GM12873 (cell line): ENCODE measurements around the gene UBL7.

Experiments used
- CTCF ChIP-seq: IDR thresholded peaks from 2 replicates; pipeline ENCODE4 v1.5.1; 2012; ENCODE audit warnings: low read depth, mild to moderate bottlenecking, moderate library complexity, low read length, control low read depth; ENCODE audit not compliant: insufficient read depth; ENCODE audit errors: missing control alignments

The UBL7 gene

GRCh38 chr15:74400915-74401757 lies 59.8 kb downstream of the UBL7 start:
- no peak for TF ChIP-seq CTCF

DNA sequence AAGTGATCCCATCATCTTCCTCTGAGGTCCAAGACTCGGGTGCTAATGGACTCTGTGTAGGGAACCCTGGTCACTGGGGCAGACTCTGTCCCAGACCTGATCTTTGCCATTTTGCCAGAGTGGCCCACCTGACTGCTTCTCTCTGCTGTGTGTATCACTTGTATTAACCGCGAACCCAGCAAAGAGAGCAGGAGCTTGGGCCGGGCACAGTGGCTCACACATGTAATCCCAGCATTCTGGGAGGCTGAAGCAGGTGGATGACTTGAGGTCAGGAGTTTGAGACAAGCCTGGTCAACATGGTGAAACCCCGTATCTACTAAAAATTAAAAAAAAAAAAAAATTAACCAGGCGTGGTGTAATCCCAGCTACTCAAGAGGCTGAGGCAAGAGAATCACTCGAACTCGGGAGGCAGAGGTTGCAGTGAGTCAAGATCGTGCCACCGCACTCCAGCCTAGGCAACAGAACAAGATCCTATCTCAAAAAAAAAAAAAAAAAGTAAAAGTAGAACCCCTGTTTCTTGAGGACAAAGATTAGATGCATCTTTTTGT lies 60.6 kb downstream of the UBL7 start:
- TF ChIP-seq CTCF, result no peak

DNA sequence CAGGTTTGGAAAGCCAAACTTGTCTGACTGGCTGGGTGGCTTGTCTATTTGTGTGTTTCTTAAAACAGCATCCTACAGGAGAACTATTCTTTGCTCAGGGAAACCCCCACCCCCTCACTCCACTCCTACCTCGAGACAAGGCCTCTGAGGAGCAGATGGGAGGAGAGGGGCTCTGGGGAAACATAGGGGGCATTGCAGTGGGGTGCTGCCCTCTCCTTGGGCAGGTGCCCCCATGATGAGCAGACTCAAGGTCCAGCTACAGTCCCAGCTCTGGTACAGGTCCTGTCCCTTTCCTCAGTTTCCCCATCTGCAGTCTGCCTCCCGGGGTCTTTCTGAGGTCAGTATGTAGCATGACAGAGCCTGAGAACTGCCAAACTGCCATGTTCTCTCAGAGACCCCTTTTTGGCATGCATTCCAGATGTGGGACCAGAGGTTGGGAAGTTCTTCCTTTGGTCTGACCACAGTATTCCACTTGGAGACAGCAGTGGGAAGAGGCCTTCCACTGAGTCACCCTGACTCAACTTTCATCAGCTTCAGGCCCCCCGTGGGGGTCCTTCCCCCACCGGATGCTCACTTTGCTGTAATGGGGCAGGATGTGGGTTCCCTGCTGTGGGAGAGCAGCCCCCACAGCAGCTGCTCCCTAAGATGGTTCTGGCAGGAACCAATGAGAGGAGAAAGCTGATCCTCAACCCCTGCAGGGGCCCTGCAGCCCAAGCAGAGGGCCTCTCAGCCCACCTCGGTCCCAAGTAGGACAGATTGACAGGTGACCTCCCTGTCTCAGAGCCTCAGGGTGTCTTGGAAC lies 61.2 kb downstream of the UBL7 start:
- no peak for TF ChIP-seq CTCF

DNA sequence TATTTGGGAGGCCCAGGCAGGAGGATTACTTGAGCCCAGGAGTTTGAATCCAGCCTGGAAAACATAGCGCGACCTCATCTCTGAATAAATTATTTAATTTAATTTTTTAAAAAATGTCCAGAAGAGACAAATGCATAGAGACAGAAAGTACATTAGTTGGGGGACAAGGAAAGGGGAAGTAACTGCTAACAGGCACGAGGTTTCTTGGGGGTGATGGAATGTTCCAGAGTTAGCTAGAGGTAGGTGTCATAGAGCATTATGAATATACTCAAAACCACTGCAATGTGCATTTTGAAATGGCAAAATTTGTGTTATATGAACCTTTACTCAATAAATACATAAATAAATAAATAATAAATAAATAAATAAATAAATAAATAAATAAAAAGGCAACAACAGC lies 61.9 kb downstream of the UBL7 start:
- no peak for TF ChIP-seq CTCF

- no peak for TF ChIP-seq CTCF
These were observed 62.8 kb downstream of the UBL7 start for GRCh38 chr15:74398183-74398582.

DNA sequence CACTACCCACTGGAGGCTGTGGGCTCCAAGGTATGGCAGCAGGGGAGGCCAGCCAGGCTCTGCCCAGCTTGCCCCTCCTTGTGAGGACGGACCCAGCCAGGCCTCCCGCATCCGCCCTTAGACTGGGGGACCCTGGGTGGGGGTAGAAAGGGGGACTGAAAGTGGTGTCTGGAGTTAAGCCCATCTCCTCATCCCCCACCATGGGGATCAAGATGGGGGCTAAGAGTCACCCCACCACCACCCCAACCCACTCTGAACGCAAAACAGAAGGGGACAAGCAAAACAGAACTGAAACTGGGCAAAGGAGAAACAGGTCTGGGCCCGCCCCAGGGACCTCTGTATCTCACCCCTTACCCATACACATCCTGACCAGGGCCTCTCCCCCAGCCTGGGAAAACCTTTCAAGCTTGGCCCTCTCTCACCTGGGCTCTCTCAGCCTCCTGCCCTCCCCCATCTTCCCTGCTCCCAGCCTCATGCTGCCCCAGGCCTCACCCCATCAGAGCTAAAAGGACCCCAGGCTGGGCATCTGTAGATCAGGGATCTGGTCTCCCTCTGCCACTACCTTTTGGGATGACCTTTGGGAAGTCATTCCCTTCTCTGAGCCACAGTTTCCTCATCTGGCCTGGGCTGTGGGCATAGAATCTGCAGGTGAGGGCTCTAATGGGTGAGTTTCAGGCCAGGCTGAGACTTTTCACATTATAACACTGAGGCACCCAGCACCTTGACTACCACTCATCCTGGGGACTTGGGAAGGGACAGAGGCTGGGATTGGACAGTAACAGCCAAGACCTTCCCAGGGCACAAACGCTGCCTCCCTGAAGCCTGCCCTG lies 63.5 kb downstream of the UBL7 start:
- TF ChIP-seq CTCF, result no peak
